ENCODE measurements around the gene PPY.
"Not testable (repeated sequence)": the region's sequence is repeated elsewhere in the genome, so short reads cannot be mapped to it uniquely, and the experiment has no call there.

PPY gene

DNA sequence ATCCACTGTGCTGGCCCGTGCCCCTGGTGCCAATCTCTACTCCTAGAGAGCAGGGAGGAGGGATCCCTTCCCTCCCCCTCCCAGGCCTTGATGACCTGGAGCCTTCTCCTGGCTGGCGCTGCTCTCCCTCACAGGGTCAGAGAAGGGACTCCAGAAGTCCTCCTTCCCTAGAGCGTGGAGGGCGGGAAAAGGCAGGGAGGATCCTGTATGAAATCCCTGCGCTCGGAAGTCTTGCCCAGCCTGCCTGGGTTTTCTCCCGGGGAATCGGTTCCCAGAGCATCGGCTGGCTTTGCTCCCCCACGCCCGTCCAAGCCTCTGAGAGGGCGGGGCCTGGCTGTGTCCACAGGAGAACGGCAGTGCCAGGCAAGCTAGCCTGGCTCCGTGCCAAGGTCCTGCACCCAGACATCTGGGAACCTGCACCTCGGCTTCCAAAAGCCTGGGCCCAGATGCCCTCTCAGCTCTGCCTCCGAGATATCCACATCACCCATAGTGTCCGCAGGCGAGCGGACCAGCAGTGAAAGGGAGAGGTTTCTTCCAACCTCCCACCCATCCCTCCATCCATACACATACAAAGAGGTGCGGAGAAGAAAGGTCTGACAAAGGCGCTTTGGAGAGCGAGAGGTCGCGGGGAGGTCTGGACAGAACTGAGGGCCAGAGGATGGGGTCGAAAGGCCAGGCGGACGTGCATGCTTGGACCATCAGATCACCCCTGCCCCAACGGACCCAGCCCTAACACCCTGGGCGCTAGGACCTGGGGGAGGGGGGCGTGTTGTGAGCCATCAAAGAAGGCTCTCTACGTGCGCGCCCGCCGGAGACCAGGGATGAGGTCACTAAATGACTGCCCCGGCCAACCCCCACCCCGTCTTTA is 36.1 kb downstream of the PPY start:
- DNase-seq (ENCODE audit: low spot score) (peak; percentile 85), FAIRE-seq (peak; percentile 90)

DNA sequence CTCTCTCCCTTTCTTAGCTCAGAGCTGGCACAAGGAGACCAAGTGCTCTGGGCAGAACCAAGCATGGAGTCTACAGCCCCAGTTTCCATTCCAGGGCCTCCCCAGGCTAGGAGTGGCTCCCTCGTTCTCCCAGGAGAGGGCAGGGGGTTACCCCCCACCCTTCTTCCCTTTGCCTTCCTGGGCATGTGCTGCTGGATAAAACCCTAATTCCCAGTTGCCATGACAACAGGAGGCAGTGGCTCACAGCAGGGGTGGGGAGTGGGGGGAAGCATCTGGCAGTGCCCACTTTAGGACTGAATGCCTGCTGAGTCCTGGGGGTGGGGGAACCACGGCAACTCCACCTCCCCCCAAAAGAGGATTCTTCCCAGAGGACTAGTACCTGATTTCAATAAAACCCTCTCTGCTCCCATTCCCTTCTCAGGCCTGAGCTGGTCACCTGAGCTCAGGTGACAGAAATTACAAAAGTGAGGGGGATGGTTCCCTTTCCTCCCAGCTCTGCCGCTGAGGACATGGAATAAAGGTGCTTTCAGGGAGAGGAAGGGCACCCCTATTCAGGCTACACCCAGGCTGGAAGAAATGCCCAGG is 36.8 kb downstream of the PPY start:
- FAIRE-seq (no peak), DNase-seq (ENCODE audit: low spot score) (no peak)

DNA sequence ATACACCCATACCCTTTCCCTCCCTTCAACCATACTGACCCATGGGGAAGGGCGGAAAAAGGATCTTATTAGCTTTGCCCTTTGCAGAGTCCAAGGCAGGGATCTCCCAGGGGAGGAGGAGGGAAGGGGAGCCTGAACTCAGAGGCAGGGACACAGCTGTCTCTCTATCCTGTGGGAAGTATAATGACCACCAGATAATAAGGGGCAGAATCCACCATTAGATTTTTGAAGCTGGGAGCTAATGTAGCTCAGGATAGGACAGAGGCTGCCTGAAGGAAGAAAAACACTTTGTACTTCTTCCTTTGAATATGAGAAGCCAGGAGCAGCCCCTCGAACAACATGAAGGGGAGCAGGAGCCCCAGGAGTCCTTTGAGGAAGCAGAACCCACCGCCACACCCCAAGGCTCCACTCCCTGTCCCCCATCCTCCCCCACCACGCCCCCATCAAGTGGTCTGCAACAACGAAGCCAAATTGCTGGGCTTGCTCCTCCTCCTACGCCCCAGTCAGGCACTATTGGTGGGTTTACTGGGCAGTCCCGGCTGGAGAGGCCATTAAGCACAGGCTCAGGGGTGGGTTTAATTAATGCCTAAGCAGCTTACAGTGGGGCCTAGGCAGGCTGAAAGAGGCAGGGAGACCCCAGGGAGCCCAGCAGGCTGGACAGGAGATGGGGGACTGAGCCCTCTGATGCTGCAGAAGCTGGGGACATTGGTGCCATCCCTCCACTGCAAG is 40.3 kb downstream of the PPY start:
- no peak for FAIRE-seq
- no peak for DNase-seq (ENCODE audit: low spot score)

DNA sequence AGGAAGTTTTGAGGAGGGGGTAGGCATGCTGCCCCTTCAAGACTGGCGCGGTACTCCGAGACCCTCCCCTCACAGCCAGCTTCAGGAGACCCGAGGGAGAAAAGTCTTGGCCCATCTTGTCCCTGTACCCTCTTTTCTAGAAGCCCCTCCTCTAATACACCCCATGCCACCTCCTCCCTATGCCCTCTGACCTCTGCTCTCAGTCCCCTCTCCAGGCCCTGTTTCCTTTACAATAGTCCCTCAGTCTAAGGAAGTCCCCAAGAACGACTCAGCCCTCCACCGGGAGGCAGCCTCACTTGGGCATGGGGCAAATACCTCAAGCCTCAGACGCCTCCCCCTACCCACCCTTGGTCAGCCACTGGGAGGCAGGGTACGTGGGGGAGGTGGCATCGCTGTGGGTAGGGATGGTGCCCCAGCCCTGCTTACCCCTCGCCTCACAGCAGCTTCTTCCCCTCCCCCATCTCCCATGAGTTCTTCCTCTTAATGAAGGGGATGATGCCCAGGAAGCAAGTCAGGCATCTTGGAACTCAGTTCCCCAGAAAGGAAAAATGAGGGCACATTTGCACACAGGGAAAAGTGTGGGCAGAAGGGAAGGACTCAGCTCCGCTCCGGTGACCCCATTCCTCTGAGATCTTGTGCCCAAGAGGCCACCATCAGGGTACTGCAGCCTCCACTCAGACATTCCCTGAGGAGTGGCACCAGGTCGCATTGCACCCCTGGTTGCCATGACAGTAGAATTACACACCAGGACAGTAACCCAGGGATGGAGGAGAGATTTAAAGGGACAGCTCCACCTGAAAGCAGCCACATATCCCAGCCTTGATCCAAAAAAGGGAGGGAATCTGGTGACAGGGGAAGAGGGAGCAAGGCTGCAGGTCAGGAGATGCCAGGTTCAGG is 41.2 kb downstream of the PPY start:
- DNase-seq (ENCODE audit: low spot score) (no peak), FAIRE-seq (no peak)

DNA sequence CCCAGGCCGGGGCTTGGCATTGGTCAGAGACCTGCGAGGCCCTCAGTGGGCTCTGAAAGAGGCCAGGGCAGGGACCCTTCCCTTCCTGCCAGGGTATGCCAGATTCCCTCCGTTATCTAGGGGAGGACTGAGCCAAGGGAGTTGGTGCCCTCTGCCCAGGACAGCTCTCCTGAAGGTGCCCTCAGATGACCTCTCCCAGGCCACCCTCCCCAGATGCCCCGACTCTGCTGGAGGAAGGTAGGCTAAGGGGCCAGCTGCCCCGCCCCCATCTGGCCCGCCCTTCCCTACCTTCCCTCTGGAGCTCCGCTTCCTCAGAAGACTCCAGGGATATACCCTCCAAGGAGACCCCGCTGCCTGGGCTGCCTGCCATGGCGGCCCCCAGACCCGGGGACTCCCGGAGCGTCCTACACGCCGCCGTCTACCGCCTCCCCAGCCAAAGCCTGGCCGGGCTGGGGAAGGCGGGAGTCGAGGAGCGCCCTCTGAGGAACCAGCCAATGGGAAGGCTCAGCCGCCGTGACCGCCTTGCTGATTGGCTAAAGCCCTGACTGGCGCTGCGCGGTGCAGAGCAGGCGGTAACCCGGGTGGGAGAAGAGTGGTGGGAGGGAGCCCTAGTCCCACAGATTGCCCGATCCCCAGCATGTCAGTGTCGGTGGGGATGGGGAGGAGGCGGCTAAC is 42.0 kb downstream of the PPY start:
- DNase-seq (ENCODE audit: low spot score) (peak; percentile 98), FAIRE-seq (peak; percentile 96)

DNA sequence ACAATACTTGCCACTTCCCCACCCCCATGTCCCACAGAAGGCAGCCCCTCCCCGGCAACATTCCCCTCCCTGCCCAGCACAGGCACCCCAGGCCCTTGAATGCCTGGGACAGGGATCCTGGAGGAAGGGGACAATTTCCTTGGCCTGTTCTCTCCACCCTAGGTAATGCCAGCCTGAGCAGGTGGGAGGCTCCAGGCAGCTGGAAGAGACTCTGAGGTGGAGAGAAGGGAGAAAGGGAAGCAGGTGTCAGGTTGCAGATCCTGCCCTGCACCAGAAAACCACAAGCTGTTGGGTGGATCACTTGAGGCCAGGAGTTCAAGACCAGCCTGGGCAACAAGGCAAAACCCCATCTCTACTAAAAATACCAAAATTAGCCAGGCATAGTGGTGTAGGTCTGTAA is 43.8 kb downstream of the PPY start:
- DNase-seq (ENCODE audit: low spot score) (no peak), FAIRE-seq (no peak)

DNA sequence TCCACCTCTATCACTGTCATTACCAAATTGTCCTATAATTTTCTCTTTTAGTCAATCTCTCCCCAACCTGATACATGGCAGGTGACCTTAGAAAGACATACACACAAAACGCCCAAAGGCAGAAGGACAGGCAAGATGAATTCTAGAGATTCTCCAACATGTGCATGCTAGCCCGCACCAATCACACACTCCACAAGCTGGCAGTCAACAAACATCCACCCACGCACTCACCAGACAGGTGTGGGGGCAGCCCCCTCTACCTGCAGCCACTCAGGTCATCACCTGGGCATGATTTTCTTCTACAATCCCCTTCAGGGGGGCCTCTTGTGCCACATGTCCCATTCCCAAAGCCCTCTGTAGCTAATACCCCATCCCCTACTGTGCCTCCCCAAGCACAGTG is 44.4 kb downstream of the PPY start:
- DNase-seq (ENCODE audit: low spot score) (no peak), FAIRE-seq (no peak)

DNA sequence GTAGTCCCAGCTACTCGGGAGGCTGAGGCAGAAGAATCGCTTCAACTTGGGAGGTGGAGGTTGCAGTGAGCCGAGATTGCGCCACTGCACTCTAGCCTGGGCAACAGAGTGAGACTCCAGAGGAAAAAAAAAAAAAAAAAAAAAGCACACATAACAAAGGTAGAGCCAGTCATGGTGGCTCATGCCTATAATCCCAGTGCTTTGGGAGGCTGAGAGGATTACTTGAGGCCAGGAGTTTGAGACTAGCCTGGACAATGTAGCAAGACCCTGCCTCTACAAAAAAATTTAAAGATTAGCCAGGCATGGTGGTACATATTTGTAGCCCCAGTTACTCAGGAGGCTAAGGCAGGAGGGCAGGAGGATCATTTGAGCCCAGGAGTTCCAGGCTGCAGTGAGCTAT is 47.8 kb downstream of the PPY start:
- not testable (repeated sequence) for DNase-seq (ENCODE audit: low spot score); FAIRE-seq

DNA sequence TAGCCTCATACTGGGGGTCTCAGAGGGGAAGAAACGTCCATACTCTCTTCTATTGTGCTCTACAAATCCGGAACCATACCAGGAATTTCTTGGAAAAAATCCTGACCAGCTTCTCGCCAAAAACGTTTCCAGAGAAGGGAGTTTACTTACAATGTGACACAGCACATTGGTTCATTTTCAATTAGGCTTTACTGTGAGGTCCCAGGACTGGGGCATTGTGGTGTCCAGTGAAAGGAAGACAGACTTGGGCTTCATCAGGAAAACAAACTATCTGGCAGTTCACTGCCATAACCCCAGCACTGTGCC is 49.7 kb downstream of the PPY start:
- FAIRE-seq, result no peak
- no peak for DNase-seq (ENCODE audit: low spot score)

DNA sequence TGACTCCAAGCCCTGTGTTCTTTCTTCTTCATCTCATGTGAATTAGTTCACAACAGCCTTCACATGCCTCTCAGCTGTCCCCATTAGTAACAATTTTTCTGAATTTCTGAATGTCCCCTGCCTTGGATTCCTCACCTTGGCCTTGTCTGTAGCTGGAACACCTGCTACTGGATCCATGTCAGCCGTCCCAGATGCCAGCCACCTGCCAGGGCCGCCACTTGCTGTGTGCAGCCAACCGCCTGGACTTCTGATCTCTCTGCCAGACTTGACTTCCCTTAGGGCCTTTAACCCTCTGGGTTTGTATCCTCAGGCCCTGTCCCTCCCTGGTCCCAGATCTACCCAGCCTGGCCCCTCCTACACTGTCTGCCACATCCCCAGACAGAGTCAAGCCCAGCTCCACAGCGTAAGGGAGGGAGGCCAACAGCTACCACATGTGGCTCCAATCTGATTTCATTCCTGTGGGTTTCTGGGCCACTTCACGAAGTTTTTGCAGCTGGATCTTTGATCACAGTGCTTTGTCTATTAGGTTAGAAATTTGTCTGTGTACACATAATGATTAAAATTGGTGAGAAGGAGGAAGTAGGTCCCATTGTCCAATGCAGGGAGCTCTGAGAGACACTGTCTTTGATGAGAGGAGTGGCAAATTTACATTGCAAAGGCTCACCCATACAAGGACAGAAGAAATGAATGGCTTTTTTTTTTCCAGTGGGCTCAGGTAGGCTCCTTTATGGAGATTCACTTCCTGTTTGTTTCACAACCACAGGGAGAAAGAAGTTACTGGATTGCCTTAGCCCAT is 50.2 kb downstream of the PPY start:
- DNase-seq (ENCODE audit: low spot score), result no peak

More for the DNA sequence above, 50.2 kb downstream of the PPY start:
- no peak for FAIRE-seq

Data from urothelium cell line (cell line).